PC-9 (cell line): ENCODE results near the gene PALLD. TPM values are rescaled to one million over a fixed set of nuclear protein-coding genes. Genes with fewer than 3 reads are reported as not detected.

ENCODE experiments used
- BruUV-seq: library from RNA; stranded (reverse); fragments of 400-500 nt; replicated peaks from 2 replicates; lab custom pipeline; 2021; lab: Mats Ljungman, UMichigan
- CTCF ChIA-PET: fragments of 300-600 bp; sonication (Branson Sonifier 250); formaldehyde crosslinking; loops from one replicate; lab custom pipeline; 2022; ENCODE audit warnings: antibody characterized with exemption; lab: Charles Lee
- POLR2A ChIA-PET: fragments of 300-600 bp; sonication (Branson Sonifier 250); formaldehyde crosslinking; loops from one replicate; lab custom pipeline; 2022; ENCODE audit warnings: antibody characterized with exemption; ENCODE audit not compliant: unreplicated experiment; lab: Charles Lee
- DNase-seq, 2 experiments: peaks; one replicate each; pipeline versions ENCODE4 v3.0.0 to v3.0.0-alpha.2; 2015 to 2022; ENCODE audit warnings: mixed read lengths in 1 of 2
- H2AFZ ChIP-seq: fragments of 200-600 bp; sonication (generic); 2 replicates; pipeline ENCODE4 v1.8.1; 2017; ENCODE audit warnings: antibody characterized with exemption
- H3F3A ChIP-seq: fragments of 200-600 bp; sonication (generic); 2 replicates; pipeline ENCODE4 v1.8.1; 2017; ENCODE audit warnings: antibody characterized with exemption, mild to moderate bottlenecking, low read depth; ENCODE audit not compliant: insufficient read depth
- H3K27ac ChIP-seq: fragments of 200-600 bp; sonication (generic); 2 replicates; pipeline ENCODE4 v1.6.1; 2016; ENCODE audit warnings: mixed run types
- H3K27me3 ChIP-seq: fragments of 200-600 bp; sonication (generic); 2 replicates; pipeline ENCODE4 v1.6.1; 2016; ENCODE audit warnings: low read depth, mixed run types; ENCODE audit not compliant: insufficient read depth
- H3K36me3 ChIP-seq: fragments of 200-600 bp; sonication (generic); 2 replicates; pipeline ENCODE4 v1.6.1; 2016; ENCODE audit warnings: low read depth, mixed run types
- H3K4me1 ChIP-seq: fragments of 200-600 bp; sonication (generic); replicated peaks from 2 replicates; pipeline ENCODE4 v1.6.1; 2016; ENCODE audit warnings: mixed run types; ENCODE audit not compliant: insufficient read depth
- H3K4me2 ChIP-seq: fragments of 200-600 bp; sonication (generic); 2 replicates; pipeline ENCODE4 v1.6.1; 2017; ENCODE audit warnings: mixed run types
- H3K4me3 ChIP-seq: fragments of 200-600 bp; sonication (generic); 2 replicates; pipeline ENCODE4 v1.6.1; 2016; ENCODE audit warnings: mixed run types
- H3K79me2 ChIP-seq: fragments of 200-600 bp; sonication (generic); 2 replicates; pipeline ENCODE4 v1.6.1; 2017; ENCODE audit warnings: low read depth, mixed run types
- H3K9me2 ChIP-seq: fragments of 200-600 bp; sonication (generic); 2 replicates; pipeline ENCODE4 v1.8.1; 2017; ENCODE audit warnings: mild to moderate bottlenecking; ENCODE audit not compliant: insufficient read depth
- H3K9me3 ChIP-seq: fragments of 200-600 bp; sonication (generic); 2 replicates; pipeline ENCODE4 v1.8.1; 2016; ENCODE audit warnings: low read depth; ENCODE audit not compliant: insufficient read depth
- H4K20me1 ChIP-seq: fragments of 200-600 bp; sonication (generic); 2 replicates; pipeline ENCODE4 v1.8.1; 2017; ENCODE audit not compliant: insufficient read depth
- CTCF ChIP-seq: fragments of 200-600 bp; sonication (generic); conservative IDR thresholded peaks from 2 replicates; pipeline ENCODE4 v1.6.1; 2017; ENCODE audit warnings: mixed run types, antibody characterized with exemption, mild to moderate bottlenecking, moderate library complexity
- EZH2 ChIP-seq: fragments of 200-600 bp; sonication (generic); IDR thresholded peaks from 2 replicates; pipeline ENCODE4 v1.8.0; 2017; ENCODE audit warnings: antibody characterized with exemption, low read depth
- intact Hi-C: fragments of 100-400 bp; cut with micrococcal nuclease; formaldehyde crosslinking; loops from one replicate; pipeline ENCODE4 v1.10.0; 2022; ENCODE audit not compliant: unreplicated experiment
- total RNA-seq: library from RNA; stranded (reverse); gene quantifications from 2 replicates; pipeline ENCODE4 v1.2.3, GENCODE V29; 2021

The PALLD gene
- total RNA-seq, 1 experiment from 2014 or later: 156 TPM

- ChIA-PET POLR2A (interaction anchor here (0.6 kb wide), 1 partner anchor 80 kb away, joined by 3 read pairs; no protein-coding TSS in a partner anchor), CTCF (no interaction called here)
- TF ChIP-seq CTCF (no peak), EZH2 (no peak)
- intact Hi-C loops: no loop called here
- Histone ChIP-seq H3K9me2 (no peaks in the 10 kb centered on the region), H2AFZ (no peak overlapping the region), H3K27ac (no peak overlapping the region), H3K27me3 (no peaks in the 10 kb centered on the region), H3K79me2 (no peaks in the 10 kb centered on the region), H3F3A (no peaks in the 10 kb centered on the region), H3K4me3 (no peak overlapping the region), H3K36me3 (no peaks in the 10 kb centered on the region), H3K4me2 (no peak overlapping the region), H3K9me3 (no peaks in the 10 kb centered on the region), H3K4me1 (peaks cover 14% of the 10 kb centered on the region; the same call in 1 of the 2 replicates), H4K20me1 (no peaks in the 10 kb centered on the region)
- DNase-seq: no peak
- no TSS peak for BruUV-seq
Measured at GRCh38 chr4:168538632-168539031, 41.8 kb downstream of the PALLD start.

GRCh38 chr4:168540086-168540485, 43.2 kb downstream of the PALLD start:
- no peak overlapping the region for H3K27ac ChIP-seq
- no peak overlapping the region for H2AFZ ChIP-seq
- no peaks in the 10 kb centered on the region for H3K9me2 ChIP-seq
- CTCF ChIA-PET: no interaction called here
- no peaks in the 10 kb centered on the region for H4K20me1 ChIP-seq
- H3K27me3 ChIP-seq: no peaks in the 10 kb centered on the region
- TF ChIP-seq EZH2: no peak
- no peak for TF ChIP-seq CTCF
- H3K36me3 ChIP-seq: no peaks in the 10 kb centered on the region
- H3F3A ChIP-seq: no peaks in the 10 kb centered on the region
- BruUV-seq: no TSS peak
- H3K79me2 ChIP-seq: no peaks in the 10 kb centered on the region
- H3K4me1 ChIP-seq: peaks cover 14% of the 10 kb centered on the region; the same call in 1 of the 2 replicates
- no peak overlapping the region for H3K4me2 ChIP-seq
- no peak overlapping the region for H3K4me3 ChIP-seq
- H3K9me3 ChIP-seq: no peaks in the 10 kb centered on the region
- POLR2A ChIA-PET: interaction anchor here (0.7 kb wide), 1 partner anchor 8 kb away, joined by 43 read pairs; no protein-coding TSS in a partner anchor
- no peak for DNase-seq
- intact Hi-C loops: loop anchor here (2.0 kb wide), 1 partner anchor 23 kb away; no protein-coding TSS in a partner anchor

- H3K9me2 ChIP-seq: no peaks in the 10 kb centered on the region
- peaks cover 14% of the 10 kb centered on the region; the same call in 1 of the 2 replicates for H3K4me1 ChIP-seq
- TF ChIP-seq EZH2 (no peak), CTCF (no peak)
Measured at GRCh38 chr4:168540503-168541265, 43.8 kb downstream of the PALLD start.

More at GRCh38 chr4:168540503-168541265, 43.8 kb downstream of the PALLD start:
- no peak overlapping the region for H3K4me2 ChIP-seq
- H4K20me1 ChIP-seq: no peaks in the 10 kb centered on the region
- no peaks in the 10 kb centered on the region for H3K79me2 ChIP-seq
- no peaks in the 10 kb centered on the region for H3K27me3 ChIP-seq
- no peaks in the 10 kb centered on the region for H3F3A ChIP-seq
- BruUV-seq: TSS peak; percentile 29
- H3K27ac ChIP-seq: no peak overlapping the region
- intact Hi-C loops: loop anchor here (2.0 kb wide), 1 partner anchor 22 kb away; no protein-coding TSS in a partner anchor
- H3K4me3 ChIP-seq: no peak overlapping the region
- no peak overlapping the region for H2AFZ ChIP-seq
- ChIA-PET POLR2A (interaction anchor here (0.7 kb wide), 1 partner anchor 9 kb away, joined by 43 read pairs; no protein-coding TSS in a partner anchor), CTCF (no interaction called here)
- H3K9me3 ChIP-seq: no peaks in the 10 kb centered on the region
- no peaks in the 10 kb centered on the region for H3K36me3 ChIP-seq
- DNase-seq: no peak
